ENCODE results near the gene TEAD3.

Gene TEAD3

DNA sequence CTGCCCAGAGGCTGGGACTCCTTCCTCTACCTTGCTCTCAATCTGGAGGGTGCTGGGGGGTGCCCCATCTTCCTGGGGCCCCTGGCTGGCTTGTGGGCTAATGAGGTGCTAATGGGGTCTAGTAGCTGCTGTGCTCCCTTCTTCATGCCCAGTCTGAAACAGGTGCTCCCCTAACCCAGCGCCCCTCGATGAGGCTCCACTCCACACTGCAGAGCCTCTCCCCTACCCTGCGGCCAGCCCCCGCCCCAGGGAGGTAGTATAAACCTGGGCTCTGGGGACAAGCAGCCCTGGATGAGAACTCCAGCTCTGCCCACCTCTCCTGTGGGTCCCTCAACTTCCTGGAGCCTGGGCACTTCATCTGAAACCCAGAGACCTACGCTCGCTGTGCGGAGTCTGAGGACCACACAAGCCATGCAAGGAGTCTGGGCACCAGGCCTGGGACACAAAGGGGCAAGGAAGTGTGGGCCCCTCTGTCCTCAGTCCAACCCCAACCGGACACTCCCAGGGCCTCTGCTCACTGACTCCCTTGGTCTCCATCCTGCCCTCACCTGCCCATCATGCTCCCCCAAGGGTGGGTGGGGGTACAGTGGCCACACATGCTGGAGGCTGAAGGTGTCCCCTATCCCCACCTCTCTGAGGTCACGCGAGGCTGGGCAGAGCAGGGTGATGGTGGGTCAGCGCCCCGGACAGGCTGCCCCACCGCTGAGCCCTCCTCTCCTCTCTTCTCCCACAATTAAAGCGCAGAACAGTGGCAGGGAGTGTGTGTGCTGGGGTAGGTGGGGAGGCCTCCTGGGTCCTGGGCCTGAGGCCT, 22.5 kb downstream of the TEAD3 start:
- DNase-seq = no peak

DNA sequence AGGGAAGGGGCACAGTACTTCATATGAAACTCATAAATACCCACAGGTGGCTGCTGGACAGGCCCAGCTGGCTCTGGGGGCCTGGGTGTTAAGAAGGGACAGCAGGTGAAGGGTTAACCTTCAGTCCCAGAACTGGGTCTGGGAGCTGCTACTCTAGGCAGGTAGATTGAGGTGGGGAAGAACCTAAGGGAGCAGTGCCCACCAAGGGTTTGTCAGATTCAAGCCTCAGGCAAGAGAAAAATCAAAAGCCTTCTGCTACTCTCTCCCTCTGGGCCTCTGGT, 23.1 kb downstream of the TEAD3 start:
- no peak for DNase-seq

DNA sequence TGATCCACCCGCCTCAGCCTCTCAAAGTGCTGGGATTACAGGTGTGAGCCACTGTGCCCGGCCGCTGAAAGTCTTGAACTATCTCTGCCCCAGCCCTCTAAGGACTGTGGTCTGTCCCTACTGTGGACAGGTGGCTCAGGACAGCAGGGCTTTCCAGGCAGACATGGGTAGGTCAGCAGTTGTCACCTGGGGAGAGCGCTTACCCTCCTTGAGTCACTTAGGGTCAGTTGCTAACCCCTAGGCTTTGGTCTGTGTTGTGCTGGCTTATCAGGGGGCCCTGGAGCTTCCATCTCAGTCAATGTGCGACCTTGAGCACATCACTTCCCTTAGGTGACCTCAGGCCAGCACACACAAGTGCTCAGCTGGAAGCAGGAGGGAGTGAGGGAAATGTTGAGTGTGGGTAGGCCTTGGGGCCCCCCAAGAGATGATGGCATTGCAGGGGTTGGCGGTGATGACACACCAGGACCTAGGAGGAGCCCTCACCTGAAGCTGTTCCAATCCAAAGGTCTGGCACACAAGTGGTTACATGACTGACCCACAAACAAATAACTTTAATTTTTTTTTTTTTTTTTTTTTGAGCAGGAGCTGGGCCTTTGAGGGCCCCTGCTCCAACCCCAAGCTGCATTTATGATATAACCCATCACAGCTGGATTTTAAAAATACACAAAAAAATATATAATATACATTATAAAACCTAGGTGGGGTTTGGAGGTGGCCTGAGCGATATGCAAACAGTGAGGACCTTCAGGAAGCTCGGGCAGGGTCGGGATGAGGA, 23.6 kb downstream of the TEAD3 start:
- no peak for DNase-seq

DNA sequence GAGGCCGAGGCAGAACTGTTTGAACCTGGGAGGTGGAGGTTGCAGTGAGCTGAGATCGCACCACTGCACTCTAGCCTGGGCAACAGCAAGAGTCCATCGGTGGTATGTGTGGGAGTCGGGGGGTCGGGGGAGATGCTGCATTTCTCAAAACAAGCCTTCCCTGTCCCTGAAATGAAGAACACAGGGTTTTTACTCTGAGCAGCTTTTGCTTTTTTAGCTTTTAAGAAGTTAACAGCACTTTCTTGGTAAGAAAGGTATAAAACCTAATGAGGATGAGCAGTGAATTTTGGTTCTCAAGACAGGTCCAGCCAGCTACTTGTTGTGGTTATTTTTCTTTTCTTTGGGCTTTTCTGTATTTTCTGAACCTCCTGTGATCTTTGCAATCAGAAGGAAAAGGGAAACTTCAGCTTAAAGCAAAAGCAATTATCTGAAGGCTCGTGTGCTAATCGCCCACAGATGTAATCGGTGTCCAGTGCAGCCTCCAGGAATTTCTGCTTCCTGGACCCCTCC, 25.0 kb downstream of the TEAD3 start:
- DNase-seq = no peak

DNA sequence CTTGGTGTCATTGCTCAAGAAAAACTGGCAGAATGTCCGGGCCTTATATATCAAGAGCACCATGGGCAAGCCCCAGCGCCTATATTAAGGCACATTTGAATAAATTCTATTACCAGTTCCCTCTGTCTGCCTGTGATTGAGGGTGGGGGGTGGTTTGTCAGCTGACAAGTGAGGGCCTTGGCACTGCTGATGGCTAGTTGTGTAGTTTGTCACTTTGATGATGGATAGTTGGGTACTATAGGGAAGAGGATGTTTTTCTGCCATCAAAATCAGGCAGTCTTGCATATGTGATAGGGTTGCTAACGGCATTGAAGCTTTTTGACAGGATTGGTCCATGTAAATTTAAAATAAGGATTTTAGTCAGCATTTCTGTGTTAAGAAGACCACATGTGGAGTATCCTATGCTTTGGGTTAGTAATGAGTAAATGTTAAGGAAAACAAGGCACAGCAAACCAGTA, 26.2 kb downstream of the TEAD3 start:
- DNase-seq = no peak

DNA sequence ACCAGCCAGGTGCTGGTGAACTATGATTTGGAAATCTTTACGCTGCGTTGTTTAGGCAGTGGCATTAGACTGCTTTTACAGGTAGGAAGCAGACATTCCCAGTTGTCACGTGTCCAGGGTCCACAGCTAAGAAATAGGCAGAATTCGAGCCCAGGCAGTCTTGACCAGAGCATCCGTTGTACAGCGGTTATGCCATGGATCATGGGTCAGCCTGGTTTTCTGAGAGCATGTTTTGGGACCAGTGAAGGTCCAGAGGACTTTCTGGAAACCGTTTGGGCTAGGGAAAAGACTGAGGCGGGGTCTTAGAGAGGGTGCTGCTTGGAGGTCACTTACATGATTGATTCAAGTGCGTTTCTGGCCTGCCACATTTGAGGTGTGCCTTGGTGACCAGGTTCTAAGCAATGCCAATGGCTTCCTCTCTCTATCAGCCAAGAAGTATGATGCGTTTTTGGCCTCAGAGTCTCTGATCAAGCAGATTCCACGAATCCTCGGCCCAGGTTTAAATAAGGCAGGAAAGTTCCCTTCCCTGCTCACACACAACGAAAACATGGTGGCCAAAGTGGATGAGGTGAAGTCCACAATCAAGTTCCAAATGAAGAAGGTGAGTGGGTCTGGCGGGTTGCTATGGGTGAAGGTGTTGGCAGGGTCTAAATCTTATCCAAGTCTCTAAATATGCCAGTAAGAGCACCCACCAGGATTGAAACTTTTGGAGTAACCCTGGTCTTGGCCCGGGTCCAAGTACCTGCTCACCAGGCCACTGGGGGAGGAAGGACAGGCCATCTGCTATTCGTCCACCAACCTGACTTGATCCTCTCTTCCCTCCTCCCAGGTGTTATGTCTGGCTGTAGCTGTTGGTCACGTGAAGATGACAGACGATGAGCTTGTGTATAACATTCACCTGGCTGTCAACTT, 26.9 kb downstream of the TEAD3 start:
- no peak for DNase-seq

DNA sequence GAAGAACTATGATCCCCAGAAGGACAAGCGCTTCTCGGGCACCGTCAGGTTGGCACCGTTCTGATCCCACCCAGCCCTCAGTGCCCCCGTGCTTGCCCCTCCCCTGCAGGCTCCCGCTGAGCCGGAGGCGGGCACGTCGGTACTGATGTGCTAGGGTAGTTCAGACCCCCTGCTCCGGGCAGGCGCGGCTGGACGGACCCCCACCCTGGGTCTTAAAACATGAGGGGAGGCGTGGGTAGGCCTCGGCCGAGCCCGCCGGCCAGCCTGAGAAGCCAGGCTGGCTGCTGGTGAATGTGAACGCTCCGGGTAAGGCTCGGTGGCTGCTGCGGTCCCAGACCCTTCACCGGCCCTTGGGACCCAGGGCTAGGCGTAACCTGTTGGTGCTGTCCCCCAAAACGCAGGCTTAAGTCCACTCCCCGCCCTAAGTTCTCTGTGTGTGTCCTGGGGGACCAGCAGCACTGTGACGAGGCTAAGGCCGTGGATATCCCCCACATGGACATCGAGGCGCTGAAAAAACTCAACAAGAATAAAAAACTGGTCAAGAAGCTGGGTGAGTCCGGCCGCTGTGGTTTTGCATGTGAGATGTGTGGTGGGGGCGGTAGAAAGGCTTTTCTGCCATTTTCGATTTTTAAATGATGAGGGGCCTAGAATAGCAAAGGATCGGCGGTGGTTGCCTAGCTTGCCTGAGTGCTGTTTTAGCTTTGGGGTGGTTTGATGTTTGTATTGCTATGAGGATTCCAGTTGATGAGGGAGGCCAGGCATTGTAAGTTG, 27.7 kb downstream of the TEAD3 start:
- no peak for DNase-seq

DNA sequence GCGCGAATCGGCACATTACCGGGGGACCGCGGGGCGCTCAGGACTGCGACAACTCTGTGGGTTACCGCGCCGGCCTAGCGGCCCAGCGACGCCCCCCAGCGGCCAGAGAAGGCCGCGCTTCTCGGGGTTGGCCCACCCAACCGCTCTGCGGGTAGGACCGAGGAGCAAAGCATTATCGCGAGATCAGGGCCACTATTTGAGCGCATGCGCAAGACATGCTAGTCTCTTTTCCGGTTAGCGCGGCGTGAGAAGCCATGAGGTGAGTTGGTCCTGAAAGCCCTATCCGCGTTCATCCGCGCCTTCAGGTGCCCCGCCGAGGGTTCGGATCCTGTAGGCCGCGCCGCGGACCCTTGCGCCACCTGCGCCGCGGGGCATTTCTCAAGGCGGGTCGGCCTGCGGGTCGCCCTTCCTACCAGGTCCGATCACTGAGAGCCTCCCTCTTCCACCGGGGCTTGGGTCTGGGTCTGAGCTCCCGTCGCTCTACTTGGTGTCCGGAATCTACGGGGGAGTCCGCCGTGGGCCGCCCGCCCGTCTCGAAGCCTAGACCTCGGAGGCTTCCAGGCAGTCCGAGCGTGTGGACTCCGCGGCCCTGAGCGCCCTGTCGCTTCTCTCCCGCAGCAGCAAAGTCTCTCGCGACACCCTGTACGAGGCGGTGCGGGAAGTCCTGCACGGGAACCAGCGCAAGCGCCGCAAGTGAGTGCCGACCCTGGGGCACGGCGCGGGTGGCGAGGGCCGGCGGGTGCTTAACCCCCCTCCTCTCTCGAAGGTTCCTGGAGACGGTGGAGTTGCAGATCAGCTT, 28.5 kb downstream of the TEAD3 start, which contains the start of gene RPL10A:
RPL10A (plus strand) TSS at position 221 of the 799 bp plus-strand sequence; CDS start at position 255, 34 bp downstream.
- peak; percentile 91 to 97 (median 94) for DNase-seq

DNA sequence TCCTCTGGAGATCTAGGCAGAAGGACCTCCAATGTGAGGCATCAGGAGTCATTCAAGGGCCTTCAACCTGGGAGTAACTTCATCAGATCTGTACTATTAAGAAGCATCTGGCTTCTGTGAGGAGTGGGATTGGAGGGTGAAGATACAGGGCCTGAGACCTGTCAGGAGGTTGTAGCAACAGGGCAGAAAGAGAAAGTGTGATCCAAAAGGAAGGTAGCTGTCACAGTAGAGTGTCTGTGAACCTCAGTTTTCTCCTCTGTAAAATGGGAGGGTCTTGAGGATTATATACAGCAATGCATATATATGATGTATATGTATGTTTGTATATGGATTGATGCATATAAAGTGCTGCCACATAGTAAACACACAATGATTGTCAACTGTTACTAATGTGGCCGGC, 31.2 kb downstream of the TEAD3 start:
- DNase-seq = no peak

DNA sequence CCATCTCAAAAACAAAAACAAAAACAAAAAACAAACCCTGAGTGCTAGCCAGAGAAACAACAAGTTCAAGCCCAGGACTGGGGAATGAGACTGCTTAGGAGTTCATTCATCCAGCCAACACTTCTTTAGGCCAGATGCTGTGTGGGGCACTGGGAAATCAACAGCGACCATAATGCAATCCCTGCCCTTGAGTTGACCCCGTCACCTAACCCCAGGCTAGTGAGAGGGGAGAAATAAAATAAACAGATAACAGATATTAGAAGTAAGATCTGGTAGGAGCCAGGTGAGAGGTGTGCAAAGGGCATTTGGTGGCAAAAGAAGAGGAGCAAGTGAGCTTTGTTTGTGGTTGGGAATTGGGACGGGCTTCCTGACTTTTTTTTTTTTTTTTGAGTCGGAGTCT, 33.6 kb downstream of the TEAD3 start:
- DNase-seq = no peak

DNA sequence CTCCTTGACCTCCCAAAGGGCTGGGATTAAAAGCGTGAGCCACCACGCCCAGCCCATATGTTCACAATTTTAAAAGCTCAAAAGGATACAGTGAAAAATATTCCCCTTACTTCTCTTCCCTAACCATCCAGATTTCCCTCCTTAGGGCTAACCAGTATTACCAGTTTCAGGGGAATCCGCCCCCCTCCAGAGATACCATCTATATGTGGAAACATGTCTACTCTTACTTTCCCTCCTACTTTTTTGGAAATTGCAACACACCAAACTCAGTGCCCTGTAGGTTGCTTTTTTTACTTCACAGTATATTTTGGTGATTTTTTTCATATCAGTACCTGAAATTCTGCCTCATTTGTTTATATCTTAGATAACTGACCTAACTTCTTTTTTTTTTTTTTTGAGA, 35.6 kb downstream of the TEAD3 start:
- no peak for DNase-seq

DNA sequence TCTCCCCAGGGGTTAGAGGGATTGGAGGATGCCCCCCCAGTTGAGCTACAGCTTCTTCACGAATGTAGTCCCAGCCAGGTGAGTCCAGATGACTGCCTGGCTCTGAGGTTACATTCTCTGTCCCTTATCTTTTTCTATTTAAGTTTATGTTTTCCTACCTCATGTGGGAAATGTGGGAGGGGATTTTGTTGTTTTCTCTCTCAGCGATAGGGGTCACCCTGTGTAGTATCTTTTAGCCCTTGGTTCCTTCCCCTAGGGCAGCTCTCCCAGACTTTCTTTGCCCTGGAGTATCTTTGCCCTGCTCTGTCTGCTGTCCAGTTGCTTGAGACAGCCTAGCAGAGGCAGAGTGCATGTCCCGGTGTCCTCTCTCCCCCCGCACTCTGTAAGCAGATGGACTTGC, 39.0 kb downstream of the TEAD3 start:
- no peak for DNase-seq

DNA sequence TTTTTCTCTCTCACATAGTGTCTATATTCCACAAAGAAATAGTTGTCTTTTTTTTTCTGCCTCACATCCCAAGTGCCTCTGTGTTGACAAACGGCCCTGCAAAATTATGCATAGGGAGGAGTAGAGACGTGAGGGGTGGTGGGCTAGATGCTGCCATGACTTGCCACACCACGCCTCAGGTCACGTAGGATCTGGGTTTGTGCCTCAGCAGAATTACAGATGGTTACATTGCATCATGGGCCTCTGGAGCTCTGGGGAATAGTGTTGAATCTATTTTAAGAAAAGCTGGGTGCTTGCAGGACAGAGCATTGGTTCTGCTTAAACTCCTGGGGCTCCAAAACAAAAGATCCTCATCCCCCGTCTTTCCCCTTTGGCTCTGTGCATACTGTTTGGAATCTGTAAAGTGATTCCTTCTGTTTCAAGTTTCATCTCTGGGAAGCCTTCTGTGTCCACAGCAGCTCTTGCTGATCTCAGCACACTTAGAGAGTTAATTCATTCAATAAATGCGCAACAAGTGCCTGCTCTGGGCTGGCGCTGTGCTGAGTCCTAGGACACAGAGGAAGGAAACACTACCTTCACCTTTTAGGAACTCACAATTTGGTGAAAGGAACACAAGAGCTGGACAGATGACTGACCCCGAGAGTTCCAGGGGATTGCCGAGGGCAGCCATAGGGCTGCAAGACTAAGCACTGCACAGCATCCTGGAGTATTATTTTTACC, 42.3 kb downstream of the TEAD3 start:
- DNase-seq = no peak

DNA sequence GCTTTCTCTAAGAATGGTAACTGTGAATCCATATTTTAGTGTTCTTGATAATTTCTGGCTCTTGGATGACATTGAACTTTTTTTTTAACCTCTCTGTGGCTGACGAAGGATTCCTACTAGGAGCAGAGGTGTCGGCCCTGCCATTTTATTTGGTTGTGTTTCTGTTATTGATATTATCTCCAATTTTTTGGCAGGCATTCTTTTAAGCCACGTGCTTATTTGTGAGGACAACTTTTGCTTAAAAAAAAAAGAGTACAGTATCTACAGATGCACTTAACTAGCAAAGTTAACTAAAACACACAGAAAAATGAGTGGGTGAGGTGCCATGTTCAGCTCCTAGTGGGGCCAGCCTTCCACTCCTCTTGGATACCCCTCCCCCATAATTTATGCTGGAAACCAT, 43.6 kb downstream of the TEAD3 start:
- no peak for DNase-seq

DNA sequence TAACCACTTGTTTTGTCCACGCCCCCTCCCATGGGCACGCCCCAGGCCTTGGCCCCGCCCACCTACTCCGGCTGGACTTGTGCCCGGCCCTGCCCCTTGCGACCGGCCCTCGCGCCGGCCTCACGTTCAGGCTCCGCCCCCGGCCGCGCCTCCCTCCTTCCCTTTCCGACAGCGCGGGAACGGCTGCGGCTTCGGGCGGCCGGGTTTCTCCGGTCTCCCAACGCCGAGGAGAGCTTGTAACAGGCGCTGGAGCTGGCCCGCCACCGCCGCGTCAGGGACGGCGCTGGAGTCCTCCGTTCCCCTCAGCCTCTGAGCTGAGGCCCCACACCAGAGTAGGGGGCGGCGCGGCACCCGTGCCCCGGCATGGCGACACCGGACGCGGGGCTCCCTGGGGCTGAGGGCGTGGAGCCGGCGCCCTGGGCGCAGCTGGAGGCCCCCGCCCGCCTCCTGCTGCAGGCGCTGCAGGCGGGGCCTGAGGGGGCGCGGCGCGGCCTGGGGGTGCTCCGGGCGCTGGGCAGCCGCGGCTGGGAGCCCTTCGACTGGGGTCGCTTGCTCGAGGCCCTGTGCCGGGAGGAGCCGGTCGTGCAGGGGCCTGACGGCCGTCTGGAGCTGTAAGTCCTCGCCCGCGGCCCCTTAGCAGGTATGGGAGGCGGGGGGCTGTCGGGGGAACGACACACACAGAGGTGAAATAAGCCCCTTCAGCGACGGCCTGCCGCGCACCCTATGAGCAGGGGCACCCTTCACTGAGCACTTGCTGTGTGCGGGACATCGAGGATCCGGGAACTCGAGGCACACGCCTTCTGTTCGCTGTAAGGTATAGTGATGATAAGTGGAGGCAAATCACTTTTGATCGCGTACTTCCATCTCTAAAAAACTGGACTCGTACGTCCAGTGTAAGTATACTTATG, 44.4 kb downstream of the TEAD3 start, which contains the start of gene FANCE:
FANCE (plus strand) TSS at position 156 of the 908 bp plus-strand sequence; CDS start at position 364, 208 bp downstream.
- DNase-seq = peak; percentile 78 to 93 (median 84)

DNA sequence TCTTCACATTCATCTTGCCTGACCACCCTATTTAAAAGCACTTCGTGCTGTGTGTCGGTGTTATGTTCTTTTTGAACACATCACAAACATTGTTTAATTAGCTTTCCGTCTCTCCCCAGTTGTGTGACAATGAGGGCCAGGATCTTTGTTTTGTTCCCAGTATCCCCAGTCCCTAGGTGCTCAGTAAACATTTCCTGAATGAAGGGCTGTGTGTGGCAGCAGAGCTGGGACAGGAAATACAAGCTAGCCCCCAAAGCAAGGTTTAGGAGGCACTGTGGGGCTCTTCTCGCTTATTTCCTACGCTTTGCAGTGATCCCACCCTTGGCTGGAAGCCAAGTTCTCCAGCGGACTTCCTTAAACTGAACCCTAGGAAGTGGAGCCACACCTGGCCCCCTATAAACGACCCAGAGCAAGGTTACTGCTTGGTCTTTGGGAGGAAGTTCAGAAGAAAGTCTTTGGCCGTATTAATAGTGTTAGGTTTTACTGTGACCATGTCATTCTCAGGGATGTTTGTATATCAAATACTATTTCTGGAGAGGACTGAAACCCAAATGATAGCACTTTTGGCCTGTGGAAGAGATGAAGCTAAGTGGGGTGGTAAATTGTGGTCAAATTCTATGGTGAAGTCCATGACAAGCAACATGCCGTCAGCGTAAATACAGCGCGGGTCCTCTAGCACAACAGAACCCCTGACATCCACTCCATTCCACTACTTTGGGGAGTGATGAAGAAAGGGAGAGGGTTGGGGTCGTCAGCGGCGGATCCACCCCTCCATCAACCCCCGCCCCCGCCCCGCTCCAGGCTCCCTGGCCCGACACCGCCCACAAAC, 45.3 kb downstream of the TEAD3 start:
- DNase-seq = no peak

DNA sequence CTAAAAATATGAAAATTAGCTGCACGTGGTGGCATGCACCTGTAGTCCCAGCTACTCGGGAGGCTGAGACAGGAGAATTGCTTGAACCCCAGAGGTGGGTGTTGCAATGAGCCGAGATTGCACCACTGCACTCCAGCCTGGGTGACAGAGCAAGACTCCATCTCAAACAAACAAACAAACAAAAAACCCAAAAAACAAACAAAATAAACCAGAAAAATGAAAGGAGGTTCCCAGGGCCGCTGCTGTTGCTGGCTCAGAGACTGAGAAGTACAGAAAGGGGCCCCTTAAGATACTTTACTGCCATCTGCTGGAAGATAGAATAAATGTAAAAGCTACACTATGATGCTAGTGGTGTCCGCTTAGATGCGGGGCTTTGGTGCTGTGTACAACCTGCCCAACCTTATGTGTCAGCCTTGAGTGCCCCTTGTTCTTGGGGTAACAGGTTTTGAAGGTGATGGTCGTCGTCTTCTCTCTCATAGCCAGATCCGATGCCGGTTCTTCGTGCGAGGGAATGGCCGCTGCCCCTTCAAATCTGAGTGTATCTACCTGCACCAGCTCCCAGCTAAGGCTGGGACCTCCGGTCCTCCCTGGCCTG, 47.5 kb downstream of the TEAD3 start:
- peak in 3 of 5 donors; percentile 24 to 78 (median 32) for DNase-seq

DNA sequence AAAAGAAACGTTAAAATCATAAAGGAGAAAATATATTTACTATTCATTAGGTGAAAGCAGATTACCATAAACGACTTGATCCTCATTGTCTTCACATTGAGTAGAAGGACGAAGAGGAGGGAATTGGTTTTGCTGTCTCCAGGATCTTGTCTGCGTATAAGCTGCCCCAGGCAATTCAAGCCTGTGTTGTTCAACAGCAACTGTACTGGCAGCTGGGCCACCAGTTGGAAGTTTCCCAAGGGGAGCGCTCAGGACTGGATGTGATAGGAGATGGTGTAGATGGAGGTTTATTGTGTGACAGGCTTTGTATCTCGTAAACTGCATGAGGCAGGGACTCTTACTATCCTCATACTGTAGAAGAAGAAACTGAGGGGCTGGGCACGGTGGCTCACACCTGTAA, 48.7 kb downstream of the TEAD3 start:
- DNase-seq = no peak
